Transverse colon (tissue), 4 donors: ENCODE measurements around the gene KRTAP12-2. TPM values are rescaled to one million over a fixed set of nuclear protein-coding genes. Genes with fewer than 3 reads are reported as not detected.
"Not testable (repeated sequence)": the region's sequence is repeated elsewhere in the genome, so short reads cannot be mapped to it uniquely, and the experiment has no call there.

Source experiments
- DNase-seq: peaks from one replicate; pipeline ENCODE4 v3.0.0-alpha.2; 2019
- H3K27ac ChIP-seq, 4 donors: fragments of 200-600 bp; sonication (generic); 2 replicates each; pipeline ENCODE4 v1.5.1; 2016 to 2018; ENCODE audit warnings: inconsistent platforms in 4 of 4
- H3K27me3 ChIP-seq: fragments of 200-600 bp; sonication (generic); 2 replicates; pipeline ENCODE4 v1.5.1; 2017; ENCODE audit warnings: inconsistent platforms
- H3K36me3 ChIP-seq, 4 donors: fragments of 200-600 bp; sonication (generic); 2 replicates each; pipeline ENCODE4 v1.5.1; 2017 to 2019; ENCODE audit warnings: inconsistent platforms in 4 of 4
- H3K4me1 ChIP-seq, 4 donors: fragments of 200-600 bp; sonication (generic); 2 replicates each; pipeline ENCODE4 v1.5.1; 2017 to 2020; ENCODE audit warnings: inconsistent platforms in 4 of 4
- H3K4me3 ChIP-seq, 4 donors: fragments of 200-600 bp; sonication (generic); 1 replicate in 1 of 4; 2 replicates in 3 of 4; pipeline versions ENCODE4 v1.5.1 to v1.6.1; 2017 to 2019; ENCODE audit warnings: inconsistent platforms in 4 of 4
- H3K9me3 ChIP-seq, 2 donors: fragments of 200-600 bp; sonication (generic); 2 replicates each; pipeline ENCODE4 v1.5.1; 2017 to 2019; ENCODE audit warnings: inconsistent platforms in 2 of 2
- EP300 ChIP-seq: sonication (generic); formaldehyde crosslinking; IDR thresholded peaks from one replicate; pipeline ENCODE4 v1.6.1; 2017; ENCODE audit warnings: antibody characterized with exemption, low read depth
- POLR2A ChIP-seq: fragments of 450-650 bp; IDR thresholded peaks from one replicate; pipeline ENCODE4 v1.6.1; 2016; ENCODE audit warnings: antibody characterized with exemption, mild to moderate bottlenecking, moderate library complexity
- POLR2AphosphoS5 ChIP-seq, 3 donors: sonication (generic); formaldehyde crosslinking; IDR thresholded peaks; one replicate each; pipeline ENCODE4 v1.6.1; 2016; ENCODE audit warnings: antibody characterized with exemption in 3 of 3
- WGBS, 2 donors: methylation state at CpG; one replicate each; pipeline ENCODE4 v1.1.5; 2018; ENCODE audit warnings: low coverage in 1 of 2; 5-methylcytosine and 5-hydroxymethylcytosine counted together
- in situ Hi-C, 4 donors: fragments of 200-750 bp; cut with MboI; loops; one replicate each; pipeline versions ENCODE4 v1.15.0 to v1.15.1; 2017; ENCODE audit warnings: low sequenced_read_pairs in 3 of 4, low pct_ligation_motif_present in 1 of 4, low pct_unique_long_range_greater_than_20kb in 1 of 4
- intact Hi-C: fragments of 100-400 bp; cut with DNase I; formaldehyde crosslinking; loops from one replicate; pipeline ENCODE4 v1.15.1; 2023; ENCODE audit warnings: low total_unique reads
- total RNA-seq, 4 donors: library from RNA; depleted of rRNA; stranded (reverse); fragments of >200 nt; gene quantifications; one replicate each; pipeline ENCODE4 v1.1.0, GENCODE V29; 2016
- TF ChIP-seq, protein P1 (sequence below), 5 experiments: fragments of 200-600 bp in 3 of 5; fragments of 450-650 bp in 2 of 5; sonication (generic) in 3 of 5; IDR thresholded peaks; 1 replicate in 2 of 5; 2 replicates in 3 of 5; pipeline ENCODE4 v1.5.1; 2016 to 2017; ENCODE audit warnings: antibody characterized with exemption in 5 of 5, inconsistent platforms in 3 of 5, mild to moderate bottlenecking in 2 of 5, moderate library complexity in 1 of 5

KRTAP12-2 gene
- total RNA-seq, 4 donors from 2014 or later, result not detected

DNA sequence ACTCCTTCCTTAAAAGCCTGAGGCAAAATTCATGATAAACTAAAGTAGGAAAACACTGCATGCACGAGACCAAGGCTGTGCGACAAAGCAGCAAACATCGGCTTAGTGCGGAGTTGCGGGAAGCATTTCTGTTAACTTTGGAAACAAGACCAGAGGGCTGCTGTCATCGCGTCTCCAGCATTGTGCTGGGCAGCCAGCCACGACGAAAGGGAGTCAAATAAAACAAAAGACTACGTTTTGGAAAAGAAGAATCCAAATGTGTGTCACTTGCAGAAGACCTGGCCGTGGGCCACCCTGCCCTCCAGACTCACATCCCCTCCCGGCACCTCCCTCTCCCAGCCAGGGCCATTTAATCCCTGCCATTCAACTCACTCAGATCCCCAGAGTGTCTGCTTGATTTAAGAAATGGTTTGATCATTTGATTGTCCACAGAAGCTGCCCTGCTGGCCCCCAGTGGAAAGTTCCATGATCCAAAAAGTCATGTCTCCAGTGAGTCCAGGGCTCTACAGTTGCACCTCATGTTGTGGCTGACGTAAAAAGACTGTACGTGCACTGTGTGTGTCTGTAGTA, 22.9 kb downstream of the KRTAP12-2 start:
- TF ChIP-seq, protein P1, sequence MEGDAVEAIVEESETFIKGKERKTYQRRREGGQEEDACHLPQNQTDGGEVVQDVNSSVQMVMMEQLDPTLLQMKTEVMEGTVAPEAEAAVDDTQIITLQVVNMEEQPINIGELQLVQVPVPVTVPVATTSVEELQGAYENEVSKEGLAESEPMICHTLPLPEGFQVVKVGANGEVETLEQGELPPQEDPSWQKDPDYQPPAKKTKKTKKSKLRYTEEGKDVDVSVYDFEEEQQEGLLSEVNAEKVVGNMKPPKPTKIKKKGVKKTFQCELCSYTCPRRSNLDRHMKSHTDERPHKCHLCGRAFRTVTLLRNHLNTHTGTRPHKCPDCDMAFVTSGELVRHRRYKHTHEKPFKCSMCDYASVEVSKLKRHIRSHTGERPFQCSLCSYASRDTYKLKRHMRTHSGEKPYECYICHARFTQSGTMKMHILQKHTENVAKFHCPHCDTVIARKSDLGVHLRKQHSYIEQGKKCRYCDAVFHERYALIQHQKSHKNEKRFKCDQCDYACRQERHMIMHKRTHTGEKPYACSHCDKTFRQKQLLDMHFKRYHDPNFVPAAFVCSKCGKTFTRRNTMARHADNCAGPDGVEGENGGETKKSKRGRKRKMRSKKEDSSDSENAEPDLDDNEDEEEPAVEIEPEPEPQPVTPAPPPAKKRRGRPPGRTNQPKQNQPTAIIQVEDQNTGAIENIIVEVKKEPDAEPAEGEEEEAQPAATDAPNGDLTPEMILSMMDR (IDR thresholded peaks at IDR 0.05), result no peak
- no peak for TF ChIP-seq POLR2A
- no peak for TF ChIP-seq POLR2AphosphoS5 (IDR thresholded peaks at IDR 0.05)
- no peak for TF ChIP-seq EP300
- H3K36me3 ChIP-seq, result no peaks in the 10 kb centered on the region
- WGBS, 2 donors, result 82 to 83% methylated on average over 3 to 14 of the region's 14 CpGs
- no peaks in the 10 kb centered on the region for H3K4me1 ChIP-seq
- in situ Hi-C loops (no loop called here), intact Hi-C loops (no loop called here)
- H3K27ac ChIP-seq, result no peak overlapping the region
- H3K4me3 ChIP-seq, result no peak overlapping the region
- peaks cover 16% of the 10 kb centered on the region for H3K27me3 ChIP-seq
- DNase-seq, result no peak
- H3K9me3 ChIP-seq, result peaks cover 3 to 4% of the 10 kb centered on the region in 2 donors

DNA sequence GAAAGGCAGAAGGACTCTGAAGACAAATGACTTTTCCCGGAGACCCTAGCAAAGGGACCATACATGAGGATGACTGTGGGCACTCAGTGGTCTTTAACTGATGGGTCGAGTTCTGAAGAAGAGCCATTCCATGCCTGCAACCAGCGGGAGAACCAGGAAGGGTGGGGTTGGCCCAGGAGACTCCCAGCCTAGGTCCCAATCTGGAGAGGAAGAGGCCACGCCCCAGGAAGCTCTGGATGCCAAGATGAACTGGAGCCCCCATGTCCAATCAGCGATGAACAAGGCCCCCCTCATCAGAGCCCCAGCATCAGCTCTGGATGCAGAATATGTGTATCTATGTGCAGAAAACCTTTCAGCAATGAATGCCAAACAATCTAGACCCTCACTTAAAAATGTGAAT, 26.0 kb downstream of the KRTAP12-2 start:
- H3K4me1 ChIP-seq, result no peaks in the 10 kb centered on the region
- no peak overlapping the region for H3K4me3 ChIP-seq
- intact Hi-C loops (no loop called here), in situ Hi-C loops (no loop called here)
- no peaks in the 10 kb centered on the region for H3K36me3 ChIP-seq
- peaks cover 10% of the 10 kb centered on the region for H3K27me3 ChIP-seq
- H3K9me3 ChIP-seq, result peaks cover 3 to 4% of the 10 kb centered on the region in 2 donors
- no peak overlapping the region for H3K27ac ChIP-seq
- DNase-seq, result no peak
- TF ChIP-seq, protein P1 (IDR thresholded peaks at IDR 0.05), result no peak
- TF ChIP-seq EP300 (no peak), POLR2AphosphoS5 (IDR thresholded peaks at IDR 0.05) (no peak), POLR2A (no peak)
- 75 to 79% methylated on average over 2 to 5 of the region's 5 CpGs for WGBS, 2 donors

DNA sequence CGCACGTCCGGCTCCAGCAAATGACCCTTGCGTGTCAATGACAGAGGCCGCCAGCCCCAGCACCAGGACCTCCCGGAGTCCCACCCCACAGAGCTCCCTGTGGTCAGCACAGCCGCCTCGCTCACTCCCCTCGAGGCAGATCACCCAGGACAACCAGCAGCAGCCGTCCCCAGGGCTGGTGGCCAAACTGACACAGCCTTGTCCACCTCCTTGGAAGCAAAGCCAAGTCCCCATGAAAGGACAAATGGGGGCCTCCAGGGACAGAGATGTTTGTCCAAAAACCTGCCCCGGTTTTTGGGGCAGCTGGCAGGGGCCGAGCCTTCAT, 27.4 kb downstream of the KRTAP12-2 start:
- TF ChIP-seq, protein P1 (IDR thresholded peaks at IDR 0.05), result no peak
- TF ChIP-seq POLR2AphosphoS5 (IDR thresholded peaks at IDR 0.05) (no peak), POLR2A (no peak), EP300 (no peak)
- Histone ChIP-seq H3K27me3 (peaks cover 10% of the 10 kb centered on the region), H3K36me3 (no peaks in the 10 kb centered on the region), H3K9me3 (peaks cover 0 to 3% of the 10 kb centered on the region in 2 donors), H3K4me3 (no peak overlapping the region), H3K27ac (no peak overlapping the region), H3K4me1 (no peaks in the 10 kb centered on the region)
- WGBS, 2 donors, result 92% methylated on average over 10 of the region's 12 CpGs; no CpG with 5 or more reads in 1 of the 2 donors
- in situ Hi-C loops (no loop called here), intact Hi-C loops (no loop called here)
- DNase-seq, result no peak

DNA sequence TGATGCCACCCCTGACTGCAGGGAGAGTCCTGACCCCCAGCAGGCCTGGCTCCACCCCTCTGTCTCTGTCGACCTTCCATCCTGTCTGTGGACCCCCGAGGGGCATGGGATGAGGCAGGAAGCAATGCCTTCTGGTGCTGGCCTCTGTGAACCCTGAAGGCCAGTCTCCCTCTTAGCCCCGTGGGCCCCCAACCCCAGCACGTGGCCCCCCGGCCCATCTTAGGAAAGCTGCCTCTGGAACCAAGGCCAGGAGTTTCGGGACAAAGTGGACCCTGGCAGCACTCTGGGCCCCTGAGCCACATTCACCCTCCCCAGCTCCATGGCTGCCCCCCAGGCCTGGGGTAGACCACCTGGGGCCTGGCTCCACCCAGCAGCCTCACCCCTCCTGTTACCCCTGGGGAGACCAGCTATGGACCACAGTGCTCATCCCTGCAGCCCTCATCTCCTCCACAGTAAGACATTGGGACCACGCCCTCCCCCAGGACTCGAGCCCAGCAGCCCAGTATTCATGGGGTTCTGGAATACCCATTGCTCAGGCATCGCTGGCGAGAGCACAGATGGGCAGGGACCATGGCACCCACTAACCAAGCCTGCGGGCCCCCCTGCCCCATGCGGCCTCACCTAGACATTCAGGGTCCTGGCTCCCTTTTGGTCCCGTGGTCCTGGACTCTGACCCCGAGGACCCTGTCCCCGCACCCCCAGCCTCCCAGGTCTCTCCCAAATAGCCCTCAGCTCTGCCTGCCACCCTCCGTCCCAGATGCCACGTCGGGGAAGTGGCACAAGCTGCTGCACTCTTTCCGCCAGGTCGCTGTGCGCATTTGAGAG, 28.0 kb downstream of the KRTAP12-2 start:
- 77% methylated on average over 20 of the region's 21 CpGs; no CpG with 5 or more reads in 1 of the 2 donors for WGBS, 2 donors
- H3K27me3 ChIP-seq, H3K4me3 ChIP-seq, in situ Hi-C loops, H3K4me1 ChIP-seq, intact Hi-C loops, H3K9me3 ChIP-seq, DNase-seq, H3K27ac ChIP-seq, H3K36me3 ChIP-seq: not testable (repeated sequence)

DNA sequence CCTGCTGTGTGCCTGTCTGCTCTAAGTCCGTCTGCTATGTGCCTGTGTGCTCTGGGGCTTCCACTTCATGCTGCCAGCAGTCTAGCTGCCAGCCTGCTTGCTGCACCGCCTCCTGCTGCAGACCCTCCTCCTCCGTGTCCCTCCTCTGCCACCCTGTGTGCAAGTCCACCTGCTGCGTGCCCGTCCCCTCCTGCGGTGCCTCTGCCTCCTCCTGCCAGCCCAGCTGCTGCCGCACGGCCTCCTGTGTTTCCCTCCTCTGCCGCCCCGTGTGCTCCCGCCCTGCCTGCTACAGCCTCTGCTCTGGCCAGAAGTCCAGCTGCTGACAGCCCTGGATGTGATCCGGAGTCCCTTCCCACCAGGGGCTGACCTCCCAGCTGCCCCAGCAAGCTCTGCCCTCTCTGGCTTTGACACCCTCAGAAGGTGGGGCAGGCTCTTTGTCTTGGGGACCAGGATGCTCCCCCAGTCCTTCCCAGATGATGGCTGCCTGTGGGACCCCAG, 28.8 kb downstream of the KRTAP12-2 start:
- H3K27me3 ChIP-seq, in situ Hi-C loops, H3K36me3 ChIP-seq, DNase-seq, H3K4me1 ChIP-seq, H3K9me3 ChIP-seq, H3K4me3 ChIP-seq, intact Hi-C loops, H3K27ac ChIP-seq: not testable (repeated sequence)
- 52% methylated on average over 10 of the region's 12 CpGs; no CpG with 5 or more reads in 1 of the 2 donors for WGBS, 2 donors
